Measurements from ENCODE around the gene IL4R. TPM values are rescaled to one million over a fixed set of nuclear protein-coding genes. Genes with fewer than 3 reads are reported as not detected.

IL4R gene
- polyA plus RNA-seq, 4 donors, result 13.2 to 20.5 (median 15.5) TPM

Other genes starting within 250 kb of the IL4R start
- not detected for gene C16orf82, start 247.0 kb upstream of the IL4R start, polyA plus RNA-seq (ENCODE audit: insufficient read length in 4 of 4)
- 1 to 10 TPM; 6.7 to 9.9 (median 8.7) TPM for gene KDM8, start 110.4 kb upstream of the IL4R start, polyA plus RNA-seq (ENCODE audit: insufficient read length in 4 of 4)
- 10 to 100 TPM; 52.9 to 94.8 (median 73.6) TPM for gene NSMCE1, start 45.2 kb upstream of the IL4R start, polyA plus RNA-seq (ENCODE audit: insufficient read length in 4 of 4)
- under 1 TPM; 0.14 to 0.34 (median 0.28) TPM for gene IL21R, start 88.2 kb downstream of the IL4R start, polyA plus RNA-seq (ENCODE audit: insufficient read length in 4 of 4)
- gene GTF3C1, start 235.9 kb downstream of the IL4R start, polyA plus RNA-seq (ENCODE audit: insufficient read length in 4 of 4), result 10 to 100 TPM; 70.9 to 97.3 (median 82.7) TPM
- gene KATNIP, start 236.2 kb downstream of the IL4R start, polyA plus RNA-seq (ENCODE audit: insufficient read length in 4 of 4), result 10 to 100 TPM; 12.1 to 26.5 (median 23.0) TPM

Data from left renal pelvis (tissue), 4 donors.